HEK293T (cell line): ENCODE measurements around the gene CCDC149.

Source experiments
- CTCF ChIA-PET: fragments of 350-600 bp; formaldehyde crosslinking; extraction: SDS; loops from one replicate; lab custom pipeline; 2021; ENCODE audit warnings: antibody characterized with exemption, inconsistent platforms; lab: Yijun Ruan, JAX
- POLR2A ChIA-PET: fragments of 350-600 bp; formaldehyde crosslinking; extraction: SDS; loops from one replicate; lab custom pipeline; 2020; ENCODE audit warnings: antibody characterized with exemption, inconsistent platforms; lab: Yijun Ruan, JAX
- DNase-seq: peaks from one replicate; pipeline ENCODE4 v3.0.0; 2012; ENCODE audit warnings: mixed read lengths; ENCODE audit errors: extremely low spot score
- ARNT ChIP-seq: fragments of 450-650 bp; IDR thresholded peaks from 2 replicates; pipeline ENCODE4 v1.6.1; 2017; ENCODE audit warnings: mild to moderate bottlenecking
- BHLHE40 ChIP-seq: fragments of 450-650 bp; IDR thresholded peaks from 2 replicates; pipeline ENCODE4 v1.6.1; 2016; ENCODE audit warnings: mild to moderate bottlenecking, moderate library complexity, borderline replicate concordance
- CTBP1 ChIP-seq: fragments of 450-650 bp; IDR thresholded peaks from 2 replicates; pipeline ENCODE4 v1.6.1; 2016; ENCODE audit warnings: borderline replicate concordance
- ELF4 ChIP-seq: fragments of 450-650 bp; IDR thresholded peaks from 2 replicates; pipeline ENCODE4 v1.6.1; 2017; ENCODE audit warnings: antibody characterized with exemption
- FOXA1 ChIP-seq: fragments of 450-650 bp; IDR thresholded peaks from 2 replicates; pipeline ENCODE4 v1.6.1; 2016; ENCODE audit warnings: mild to moderate bottlenecking
- FOXK2 ChIP-seq: fragments of 450-650 bp; IDR thresholded peaks from 2 replicates; pipeline ENCODE4 v1.6.1; 2016; ENCODE audit warnings: mild to moderate bottlenecking
- FOXM1 ChIP-seq: fragments of 450-650 bp; IDR thresholded peaks from 2 replicates; pipeline ENCODE4 v1.6.1; 2017; ENCODE audit warnings: mild to moderate bottlenecking, borderline replicate concordance
- HDGF ChIP-seq: fragments of 450-650 bp; IDR thresholded peaks from 2 replicates; pipeline ENCODE4 v1.6.1; 2017; ENCODE audit warnings: antibody characterized with exemption, borderline replicate concordance
- L3MBTL2 ChIP-seq: fragments of 450-650 bp; conservative IDR thresholded peaks from 2 replicates; pipeline ENCODE4 v1.6.1; 2016; ENCODE audit warnings: mild to moderate bottlenecking
- LEF1 ChIP-seq: fragments of 450-650 bp; IDR thresholded peaks from 2 replicates; pipeline ENCODE4 v1.6.1; 2017; ENCODE audit warnings: mild to moderate bottlenecking, borderline replicate concordance
- NFRKB ChIP-seq: fragments of 450-650 bp; IDR thresholded peaks from 2 replicates; pipeline ENCODE4 v1.6.1; 2016; ENCODE audit warnings: mild to moderate bottlenecking, moderate library complexity
- SP1 ChIP-seq: fragments of 450-650 bp; IDR thresholded peaks from 2 replicates; pipeline ENCODE4 v1.6.1; 2017
- SUZ12 ChIP-seq: fragments of 450-650 bp; IDR thresholded peaks from 2 replicates; pipeline ENCODE4 v1.6.1; 2016; ENCODE audit warnings: mild to moderate bottlenecking
- TARDBP ChIP-seq: fragments of 450-650 bp; IDR thresholded peaks from 2 replicates; pipeline ENCODE4 v1.6.1; 2016
- ZNF384 ChIP-seq: fragments of 450-650 bp; IDR thresholded peaks from 2 replicates; pipeline ENCODE4 v1.6.1; 2016
- TF ChIP-seq, protein P1 (sequence below): fragments of 450-650 bp; IDR thresholded peaks from 2 replicates; pipeline ENCODE4 v1.6.1; 2016

Gene CCDC149

DNA sequence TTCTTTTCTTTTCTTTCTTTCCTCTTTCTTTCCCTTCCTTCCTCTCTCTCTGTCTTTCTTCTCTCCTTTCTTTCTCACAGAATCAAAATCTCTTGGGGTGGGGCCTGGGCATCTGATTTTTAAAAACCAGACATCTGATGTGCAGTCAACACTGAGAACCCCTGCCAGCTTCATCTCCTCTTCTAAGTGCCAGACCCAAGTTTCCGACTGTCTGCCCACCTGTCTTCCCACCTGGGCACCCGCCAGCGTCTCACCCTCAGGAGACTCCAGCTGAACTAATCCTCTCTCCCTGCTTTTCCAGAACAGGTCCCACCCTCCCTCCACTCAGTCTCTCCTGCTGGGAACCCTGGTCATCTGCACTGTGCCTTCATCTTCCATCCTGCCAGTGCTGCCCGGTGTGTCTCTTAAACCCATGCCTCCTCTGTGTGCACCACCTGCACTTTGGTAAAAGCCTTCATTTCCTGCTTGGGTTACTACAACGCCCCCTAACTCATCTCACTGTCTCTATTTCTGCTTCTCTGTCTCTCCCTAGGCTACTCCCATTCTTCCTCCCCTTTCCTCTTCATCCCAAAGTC, 114.7 kb downstream of the CCDC149 start:
- ChIA-PET POLR2A (no interaction called here), CTCF (no interaction called here)
- DNase-seq, result no peak
- TF ChIP-seq SUZ12, result no peak
- no peak for TF ChIP-seq ZNF384
- TF ChIP-seq BHLHE40, result no peak
- TF ChIP-seq FOXA1, result no peak
- TF ChIP-seq, protein P1, sequence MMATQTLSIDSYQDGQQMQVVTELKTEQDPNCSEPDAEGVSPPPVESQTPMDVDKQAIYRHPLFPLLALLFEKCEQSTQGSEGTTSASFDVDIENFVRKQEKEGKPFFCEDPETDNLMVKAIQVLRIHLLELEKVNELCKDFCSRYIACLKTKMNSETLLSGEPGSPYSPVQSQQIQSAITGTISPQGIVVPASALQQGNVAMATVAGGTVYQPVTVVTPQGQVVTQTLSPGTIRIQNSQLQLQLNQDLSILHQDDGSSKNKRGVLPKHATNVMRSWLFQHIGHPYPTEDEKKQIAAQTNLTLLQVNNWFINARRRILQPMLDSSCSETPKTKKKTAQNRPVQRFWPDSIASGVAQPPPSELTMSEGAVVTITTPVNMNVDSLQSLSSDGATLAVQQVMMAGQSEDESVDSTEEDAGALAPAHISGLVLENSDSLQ, result no peak
- TF ChIP-seq HDGF, result no peak
- TF ChIP-seq FOXM1, result no peak
- no peak for TF ChIP-seq ELF4
- TF ChIP-seq CTBP1, result no peak
- no peak for TF ChIP-seq LEF1

DNA sequence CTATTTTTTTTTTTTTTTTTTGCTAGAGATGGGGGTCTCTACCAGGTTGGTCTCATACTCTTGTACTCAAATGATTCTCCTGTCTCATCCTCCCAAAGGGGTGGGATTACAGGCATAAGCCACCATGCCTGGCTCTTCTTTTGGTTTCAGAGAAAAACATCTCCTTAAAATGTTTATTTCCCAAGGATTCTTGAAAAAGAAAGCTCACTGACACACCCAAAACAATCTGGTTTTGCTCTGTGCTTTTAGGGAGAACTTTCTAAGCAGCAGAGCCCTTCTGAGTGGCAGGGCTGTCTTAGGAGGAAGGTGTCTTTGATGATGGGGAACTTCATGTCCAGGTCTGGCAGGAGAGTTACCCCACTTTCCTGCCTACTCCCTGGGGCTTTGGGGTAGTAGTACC, 116.2 kb downstream of the CCDC149 start:
- TF ChIP-seq FOXK2, result no peak
- TF ChIP-seq, protein P1, result no peak
- DNase-seq, result no peak
- ChIA-PET CTCF (no interaction called here), POLR2A (no interaction called here)

DNA sequence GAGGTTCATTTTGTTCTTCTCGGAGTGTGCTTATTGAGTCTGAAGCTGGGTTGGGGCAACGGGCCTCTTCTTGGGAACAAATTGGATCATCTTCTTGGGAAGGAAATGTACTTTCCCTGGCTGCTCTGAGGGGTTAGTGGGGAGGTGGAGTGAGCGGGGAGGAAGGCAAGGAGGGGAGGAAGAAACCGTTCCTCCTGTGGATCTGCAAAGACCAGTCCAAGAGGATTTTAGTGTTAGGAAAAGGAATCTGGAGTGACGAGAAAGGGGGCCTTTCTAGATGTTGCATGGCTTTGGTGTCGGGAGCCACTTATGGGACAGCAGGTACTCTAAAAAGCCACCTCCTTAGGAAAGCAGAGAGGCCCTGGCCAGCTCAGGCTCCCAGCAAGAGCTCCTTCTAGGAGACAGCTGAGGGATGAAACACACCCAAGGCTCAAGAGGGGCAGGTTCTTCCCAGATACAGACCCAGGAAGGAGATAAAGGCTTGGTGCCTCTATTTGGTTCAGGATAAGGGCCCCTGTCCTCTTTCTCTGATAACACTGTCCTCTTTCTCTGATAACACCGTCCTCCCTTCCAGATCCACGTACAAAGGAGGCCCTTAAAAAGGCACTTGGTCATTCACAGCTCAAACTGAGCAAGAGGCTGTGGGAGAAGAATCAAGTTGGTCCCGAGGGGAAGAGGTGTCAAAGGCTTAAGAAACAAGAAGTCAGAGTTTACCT, 117.0 kb downstream of the CCDC149 start:
- no peak for TF ChIP-seq FOXA1
- no peak for TF ChIP-seq BHLHE40
- no peak for TF ChIP-seq SUZ12
- TF ChIP-seq ELF4, result no peak
- TF ChIP-seq SP1, result no peak
- no peak for TF ChIP-seq NFRKB
- no peak for TF ChIP-seq FOXM1
- TF ChIP-seq L3MBTL2, result no peak
- TF ChIP-seq LEF1, result no peak
- TF ChIP-seq, protein P1, result no peak
- TF ChIP-seq ZNF384, result no peak
- DNase-seq, result no peak
- POLR2A ChIA-PET, result no interaction called here
- CTCF ChIA-PET, result no interaction called here

DNA sequence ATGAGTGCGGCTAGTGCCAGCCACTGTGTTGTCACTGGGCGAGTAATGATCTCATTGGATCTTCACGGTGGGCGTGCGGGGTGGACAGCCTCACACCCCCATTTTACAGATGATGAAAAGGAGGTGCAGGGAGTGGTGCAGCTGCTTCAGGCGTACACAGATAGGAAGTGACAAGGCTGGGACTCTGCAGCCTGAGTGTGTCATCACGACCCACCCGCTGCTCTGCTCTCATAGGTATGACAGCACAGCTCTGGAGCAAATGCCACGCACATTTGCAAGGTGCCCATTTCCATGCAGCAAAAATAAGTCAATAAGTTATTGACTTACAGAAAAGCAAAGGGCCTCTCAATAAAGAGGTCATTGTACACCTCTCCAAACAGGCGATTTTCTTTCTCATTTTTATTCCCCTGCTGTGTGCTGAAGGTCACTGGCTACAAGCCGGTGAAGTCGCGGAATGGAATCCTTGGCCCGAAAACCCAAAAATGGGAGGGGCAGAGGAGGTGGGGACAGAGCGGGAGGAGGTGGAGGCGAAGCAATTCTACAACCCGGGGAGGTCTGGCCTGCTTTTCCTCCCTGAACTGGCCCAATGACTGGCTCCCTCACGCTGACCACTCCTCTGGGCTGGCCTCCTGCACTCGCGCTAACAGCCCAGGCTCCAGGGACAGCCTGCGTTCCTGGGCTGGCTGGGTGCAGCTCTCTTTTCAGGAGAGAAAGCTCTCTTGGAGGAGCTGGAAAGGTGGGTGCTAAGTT, 117.8 kb downstream of the CCDC149 start, which contains the start of gene SOD3:
Gene SOD3 (plus strand): TSS at position 658 of the 750 bp plus-strand sequence. CDS start 3,949 bp downstream, outside the sequence.
- no peak for DNase-seq
- TF ChIP-seq SP1 (no peak), HDGF (no peak), ELF4 (no peak), BHLHE40 (no peak), L3MBTL2 (no peak), FOXA1 (no peak), LEF1 (no peak), SUZ12 (no peak), NFRKB (no peak), FOXM1 (no peak), ZNF384 (no peak), ARNT (no peak), FOXK2 (no peak), TARDBP (no peak), CTBP1 (no peak)
- TF ChIP-seq, protein P1, result no peak
- POLR2A ChIA-PET, result no interaction called here
- CTCF ChIA-PET, result no interaction called here

DNA sequence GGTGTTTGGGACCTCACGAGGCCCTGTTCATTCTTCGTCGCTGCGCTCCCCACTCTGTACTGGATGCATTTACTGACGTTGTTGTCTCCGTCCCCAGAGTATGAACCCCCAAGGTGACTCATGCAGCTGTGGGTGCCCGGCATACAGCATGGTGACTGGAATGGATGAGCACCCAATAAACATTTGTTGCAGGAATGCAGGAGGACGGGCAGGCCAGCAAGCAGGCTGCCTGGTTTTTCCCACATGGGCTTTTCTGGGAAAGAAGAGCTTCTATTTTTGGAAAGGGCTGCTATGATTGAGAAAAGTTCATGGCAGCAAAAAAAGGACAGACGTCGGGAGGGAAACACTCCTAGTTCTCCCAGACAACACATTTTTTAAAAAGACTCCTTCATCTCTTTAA, 118.4 kb downstream of the CCDC149 start:
- CTCF ChIA-PET, result no interaction called here
- TF ChIP-seq SP1, result no peak
- no peak for TF ChIP-seq CTBP1
- no peak for DNase-seq
- POLR2A ChIA-PET, result no interaction called here

DNA sequence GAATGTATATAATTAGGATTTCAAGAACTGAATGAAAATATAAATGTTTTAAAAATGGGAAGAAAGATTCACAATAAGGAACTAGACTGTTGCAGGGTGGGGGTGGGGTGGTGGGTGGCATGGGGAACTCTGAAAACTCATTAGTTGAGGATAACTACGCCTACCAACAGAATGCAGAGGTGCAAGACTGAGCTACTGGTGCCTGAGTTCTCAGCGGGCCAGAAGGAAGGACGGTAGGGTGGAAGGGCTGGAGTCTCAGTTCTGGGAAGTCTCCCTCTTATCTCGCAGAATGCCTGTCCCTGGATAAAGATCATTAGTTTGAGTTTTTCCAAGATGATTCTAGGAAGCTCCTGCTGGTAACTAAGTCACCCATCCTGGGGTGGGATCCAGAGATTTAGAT, 118.8 kb downstream of the CCDC149 start:
- no peak for DNase-seq
- TF ChIP-seq, protein P1, result no peak
- TF ChIP-seq LEF1, result no peak
- TF ChIP-seq FOXM1, result no peak
- TF ChIP-seq L3MBTL2, result no peak
- TF ChIP-seq FOXK2, result no peak
- no peak for TF ChIP-seq ELF4
- no peak for TF ChIP-seq HDGF
- TF ChIP-seq ARNT, result no peak
- no peak for TF ChIP-seq SP1
- TF ChIP-seq TARDBP, result no peak
- no peak for TF ChIP-seq FOXA1
- no peak for TF ChIP-seq ZNF384
- TF ChIP-seq BHLHE40, result no peak
- TF ChIP-seq SUZ12, result no peak
- TF ChIP-seq NFRKB, result no peak
- TF ChIP-seq CTBP1, result no peak
- ChIA-PET CTCF (no interaction called here), POLR2A (no interaction called here)
